ENCODE results near the gene PMPCA. TPM values are rescaled to one million over a fixed set of nuclear protein-coding genes. Genes with fewer than 3 reads are reported as not detected.

Gene PMPCA
- polyA plus RNA-seq, 1 experiment, result 65.8 TPM

DNA sequence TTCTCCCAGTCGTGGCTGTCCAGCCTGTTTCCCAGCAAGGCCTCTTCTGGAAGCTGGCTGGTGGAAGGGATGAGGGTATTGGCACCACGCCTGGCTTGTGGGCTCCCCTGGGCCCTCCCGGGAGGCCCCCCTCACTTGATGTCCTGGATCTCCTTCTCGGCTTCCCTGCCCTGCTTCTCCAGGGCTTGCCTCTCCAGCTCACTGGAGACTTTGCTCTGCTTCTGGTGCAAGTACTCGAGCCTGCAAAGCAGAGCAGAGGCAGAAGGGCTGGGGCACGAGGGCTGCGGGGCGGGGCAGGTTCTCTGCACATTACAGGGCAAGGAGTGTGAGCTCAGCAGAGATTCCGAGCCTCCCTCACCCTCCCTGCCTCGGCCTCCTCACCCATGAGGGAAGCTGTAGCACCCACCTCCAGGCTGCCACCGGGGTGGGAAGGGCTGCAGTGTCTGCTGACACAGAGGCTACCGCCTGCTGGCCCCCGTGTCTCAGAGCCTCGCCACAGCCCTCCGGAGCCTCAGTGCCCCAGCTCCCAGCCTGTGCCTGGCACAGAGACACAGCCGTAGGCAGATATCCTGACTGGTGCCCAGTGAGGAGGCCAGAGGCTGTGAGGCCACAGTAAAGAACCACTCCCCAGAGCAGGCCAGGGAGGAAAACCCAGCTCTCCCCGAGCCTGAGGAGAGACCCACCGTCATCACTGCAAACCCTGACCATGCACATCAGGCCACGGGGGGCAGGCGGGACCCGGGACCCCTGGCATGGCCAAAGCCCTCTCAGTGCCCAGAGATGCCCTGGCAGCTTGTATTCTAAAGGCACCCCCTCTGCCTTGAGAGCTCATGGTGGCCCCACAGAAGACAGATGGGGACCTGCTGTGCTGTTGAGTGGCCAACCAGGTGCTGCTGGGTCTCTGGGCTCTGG is 17.7 kb upstream of the PMPCA start:
- Histone ChIP-seq H3K27me3 (ENCODE audit: control insufficient read depth, insufficient read depth, low read length) (no peaks in the 10 kb centered on the region), H3K27ac (ENCODE audit: low read depth, low read length) (no peak overlapping the region), H3K9me3 (ENCODE audit: control insufficient read depth, insufficient read depth, low read length) (no peaks in the 10 kb centered on the region; the same call in 1 of the 2 replicates), H3K4me3 (ENCODE audit: low read depth, low read length) (no peak overlapping the region)
- POLR2A ChIA-PET, result no interaction called here
- DNase-seq (ENCODE audit: low read depth, low spot score), result no peak
- TF ChIP-seq, protein P1, sequence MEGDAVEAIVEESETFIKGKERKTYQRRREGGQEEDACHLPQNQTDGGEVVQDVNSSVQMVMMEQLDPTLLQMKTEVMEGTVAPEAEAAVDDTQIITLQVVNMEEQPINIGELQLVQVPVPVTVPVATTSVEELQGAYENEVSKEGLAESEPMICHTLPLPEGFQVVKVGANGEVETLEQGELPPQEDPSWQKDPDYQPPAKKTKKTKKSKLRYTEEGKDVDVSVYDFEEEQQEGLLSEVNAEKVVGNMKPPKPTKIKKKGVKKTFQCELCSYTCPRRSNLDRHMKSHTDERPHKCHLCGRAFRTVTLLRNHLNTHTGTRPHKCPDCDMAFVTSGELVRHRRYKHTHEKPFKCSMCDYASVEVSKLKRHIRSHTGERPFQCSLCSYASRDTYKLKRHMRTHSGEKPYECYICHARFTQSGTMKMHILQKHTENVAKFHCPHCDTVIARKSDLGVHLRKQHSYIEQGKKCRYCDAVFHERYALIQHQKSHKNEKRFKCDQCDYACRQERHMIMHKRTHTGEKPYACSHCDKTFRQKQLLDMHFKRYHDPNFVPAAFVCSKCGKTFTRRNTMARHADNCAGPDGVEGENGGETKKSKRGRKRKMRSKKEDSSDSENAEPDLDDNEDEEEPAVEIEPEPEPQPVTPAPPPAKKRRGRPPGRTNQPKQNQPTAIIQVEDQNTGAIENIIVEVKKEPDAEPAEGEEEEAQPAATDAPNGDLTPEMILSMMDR (IDR thresholded peaks at IDR 0.05; ENCODE audit: low read depth, low read length), result no peak
- CTCF ChIA-PET, result no interaction called here

DNA sequence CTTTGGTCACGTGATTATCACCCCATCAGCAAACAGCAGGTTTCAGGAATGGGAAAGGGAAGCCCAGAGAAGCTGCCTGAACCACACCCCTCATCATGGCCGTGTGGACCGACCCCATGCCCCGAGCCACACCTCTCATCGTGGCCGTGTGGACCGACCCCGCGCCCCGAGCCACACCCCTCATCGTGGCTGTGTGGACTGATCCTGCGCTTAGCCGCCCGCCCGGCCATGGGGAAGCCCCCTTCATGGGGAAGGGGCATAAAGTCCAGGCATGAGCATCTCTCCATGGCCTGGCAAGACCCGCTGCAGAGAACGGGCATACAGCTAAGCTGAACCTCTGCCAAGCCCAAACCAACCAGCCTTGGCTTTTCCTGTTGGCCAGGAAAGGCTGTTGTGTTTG is 16.9 kb upstream of the PMPCA start:
- no peak for DNase-seq (ENCODE audit: low read depth, low spot score)
- CTCF ChIA-PET, result no interaction called here
- POLR2A ChIA-PET, result no interaction called here
- no peaks in the 10 kb centered on the region for H3K27me3 ChIP-seq (ENCODE audit: control insufficient read depth, insufficient read depth, low read length)
- TF ChIP-seq, protein P1 (IDR thresholded peaks at IDR 0.05; ENCODE audit: low read depth, low read length), result no peak
- H3K4me3 ChIP-seq (ENCODE audit: low read depth, low read length), result no peak overlapping the region
- H3K27ac ChIP-seq (ENCODE audit: low read depth, low read length), result peak overlapping the region; percentile 11
- no peaks in the 10 kb centered on the region; the same call in 1 of the 2 replicates for H3K9me3 ChIP-seq (ENCODE audit: control insufficient read depth, insufficient read depth, low read length)

DNA sequence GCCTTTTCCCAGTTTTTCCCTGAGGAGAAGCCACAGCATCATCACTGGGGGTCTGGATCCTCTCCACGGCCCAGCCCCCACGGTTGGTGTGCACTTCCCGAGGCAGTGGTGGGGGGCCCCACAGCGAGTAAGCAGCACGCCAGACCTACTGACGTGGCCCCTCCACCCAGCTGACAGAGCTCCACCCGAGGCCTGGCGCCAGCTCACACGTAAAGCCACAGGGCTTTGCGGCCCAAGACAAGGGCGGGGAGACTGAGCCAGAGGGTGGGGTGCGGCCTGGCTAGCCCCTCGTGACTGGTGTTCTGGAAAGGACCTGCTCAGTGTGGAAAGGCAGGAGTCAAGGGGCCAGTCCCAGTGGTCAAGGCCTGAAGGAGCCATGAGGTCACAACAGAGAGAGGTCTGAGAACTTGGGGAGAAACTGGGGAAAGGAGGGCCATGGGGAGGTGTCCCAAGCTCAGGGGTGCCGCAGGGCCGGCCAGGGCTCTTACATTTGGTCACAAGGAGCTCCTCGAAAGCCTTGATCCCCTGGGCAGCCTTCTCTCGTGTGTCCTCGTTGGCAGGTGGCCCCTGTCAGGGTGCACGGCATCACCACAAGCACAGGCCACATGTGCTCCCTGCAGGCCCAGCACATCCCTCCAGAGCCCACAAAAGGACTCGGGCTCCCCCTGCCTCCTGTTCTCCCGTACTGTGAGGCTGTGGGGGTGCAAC is 16.0 kb upstream of the PMPCA start:
- no peaks in the 10 kb centered on the region for H3K27me3 ChIP-seq (ENCODE audit: control insufficient read depth, insufficient read depth, low read length)
- no peaks in the 10 kb centered on the region; the same call in 1 of the 2 replicates for H3K9me3 ChIP-seq (ENCODE audit: control insufficient read depth, insufficient read depth, low read length)
- H3K4me3 ChIP-seq (ENCODE audit: low read depth, low read length), result no peak overlapping the region
- no peak overlapping the region for H3K27ac ChIP-seq (ENCODE audit: low read depth, low read length)
- POLR2A ChIA-PET, result no interaction called here
- no peak for DNase-seq (ENCODE audit: low read depth, low spot score)
- TF ChIP-seq, protein P1 (IDR thresholded peaks at IDR 0.05; ENCODE audit: low read depth, low read length), result no peak
- CTCF ChIA-PET, result no interaction called here

DNA sequence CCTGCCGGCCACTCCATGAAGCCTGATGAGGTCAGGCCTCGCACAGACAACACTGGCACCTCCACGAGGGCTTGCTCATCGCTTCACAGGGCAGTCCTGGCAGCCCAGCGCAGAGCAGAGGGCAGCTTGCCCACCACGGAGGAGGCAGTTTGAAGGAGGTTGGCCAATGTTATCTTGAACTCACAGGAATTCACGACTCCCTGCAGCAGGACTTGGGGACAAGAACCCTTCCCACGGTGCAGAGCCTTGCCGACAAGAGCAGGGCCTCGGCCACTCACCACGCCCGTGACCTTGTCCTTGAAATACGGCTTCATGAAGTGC is 15.5 kb upstream of the PMPCA start:
- POLR2A ChIA-PET, result no interaction called here
- Histone ChIP-seq H3K4me3 (ENCODE audit: low read depth, low read length) (no peak overlapping the region), H3K27me3 (ENCODE audit: control insufficient read depth, insufficient read depth, low read length) (no peaks in the 10 kb centered on the region), H3K27ac (ENCODE audit: low read depth, low read length) (no peak overlapping the region), H3K9me3 (ENCODE audit: control insufficient read depth, insufficient read depth, low read length) (no peaks in the 10 kb centered on the region; the same call in 1 of the 2 replicates)
- TF ChIP-seq, protein P1 (IDR thresholded peaks at IDR 0.05; ENCODE audit: low read depth, low read length), result no peak
- CTCF ChIA-PET, result no interaction called here
- no peak for DNase-seq (ENCODE audit: low read depth, low spot score)

Data from AG04450 (cell line).